Thoracic aorta (tissue), 2 donors: ENCODE results near the gene SDR42E2. TPM values are rescaled to one million over a fixed set of nuclear protein-coding genes. Genes with fewer than 3 reads are reported as not detected.

Source experiments
- ATAC-seq: fragments of 150-250 bp; one replicate; pipeline ENCODE4 v1.8.0; 2017; ENCODE audit warnings: low read depth; ENCODE audit not compliant: insufficient number of reproducible peaks, low FRiP score
- DNase-seq: peaks from one replicate; pipeline ENCODE4 v3.0.0-alpha.2; 2020; ENCODE audit warnings: low spot score
- H3K27ac ChIP-seq, 2 donors: fragments of 200-600 bp; sonication (generic); 1 replicate in 1 of 2; 2 replicates in 1 of 2; pipeline ENCODE4 v1.5.1; 2016; ENCODE audit warnings: mild to moderate bottlenecking in 2 of 2, moderate library complexity in 2 of 2
- H3K27me3 ChIP-seq: fragments of 200-600 bp; sonication (generic); replicated peaks from 2 replicates; pipeline ENCODE4 v1.6.0; 2016; ENCODE audit warnings: mild to moderate bottlenecking; ENCODE audit not compliant: insufficient read depth
- H3K36me3 ChIP-seq: fragments of 200-600 bp; sonication (generic); one replicate; pipeline ENCODE4 v1.5.1; 2016
- H3K4me1 ChIP-seq, 2 donors: fragments of 200-600 bp; sonication (generic); 1 replicate in 1 of 2; 2 replicates in 1 of 2; pipeline versions ENCODE4 v1.5.1 to v1.6.0; 2016; ENCODE audit warnings: low read depth in 2 of 2, mild to moderate bottlenecking in 1 of 2; ENCODE audit not compliant: control insufficient read depth in 1 of 2
- H3K4me3 ChIP-seq: fragments of 200-600 bp; sonication (generic); 2 replicates; pipeline ENCODE4 v1.5.1; 2016; ENCODE audit warnings: mild to moderate bottlenecking
- H3K9me3 ChIP-seq: fragments of 200-600 bp; sonication (generic); 2 replicates; pipeline ENCODE4 v1.5.1; 2016
- total RNA-seq, 2 donors: library from RNA; depleted of rRNA; stranded (reverse); fragments of >200 nt; gene quantifications; one replicate each; pipeline versions ENCODE4 v1.1.0 to v1.2.3, GENCODE V29; 2016
- TF ChIP-seq, protein P1 (sequence below): fragments of 200-600 bp; sonication (generic); IDR thresholded peaks from one replicate; pipeline ENCODE4 v1.5.1; 2019; ENCODE audit warnings: antibody characterized with exemption

The SDR42E2 gene
- total RNA-seq, 2 donors from 2014 or later = not detected

DNA sequence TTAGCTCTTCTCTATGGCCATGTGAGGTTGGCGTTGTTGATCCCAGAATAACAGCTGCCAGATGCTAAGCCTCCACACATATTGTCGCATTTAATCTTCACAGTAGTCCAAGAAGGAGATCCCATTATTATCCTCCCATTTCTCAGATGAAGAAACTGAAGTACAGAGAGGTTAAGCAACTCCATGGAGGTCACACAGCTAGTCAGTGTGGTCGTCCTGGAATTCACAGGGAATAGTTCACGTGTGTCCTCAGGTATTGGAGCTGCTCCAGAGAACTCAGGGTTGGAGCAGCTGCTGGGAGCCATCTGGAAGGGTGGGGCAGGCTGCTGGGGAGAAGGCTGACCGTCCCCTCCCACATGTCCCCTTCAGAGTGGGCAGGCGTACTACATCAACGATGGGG lies 19.5 kb downstream of the SDR42E2 start:
- Histone ChIP-seq H3K4me1 (no peaks in the 10 kb centered on the region), H3K4me3 (no peak overlapping the region), H3K27me3 (no peaks in the 10 kb centered on the region), H3K9me3 (no peaks in the 10 kb centered on the region), H3K36me3 (no peaks in the 10 kb centered on the region), H3K27ac (no peak overlapping the region)
- TF ChIP-seq, protein P1, sequence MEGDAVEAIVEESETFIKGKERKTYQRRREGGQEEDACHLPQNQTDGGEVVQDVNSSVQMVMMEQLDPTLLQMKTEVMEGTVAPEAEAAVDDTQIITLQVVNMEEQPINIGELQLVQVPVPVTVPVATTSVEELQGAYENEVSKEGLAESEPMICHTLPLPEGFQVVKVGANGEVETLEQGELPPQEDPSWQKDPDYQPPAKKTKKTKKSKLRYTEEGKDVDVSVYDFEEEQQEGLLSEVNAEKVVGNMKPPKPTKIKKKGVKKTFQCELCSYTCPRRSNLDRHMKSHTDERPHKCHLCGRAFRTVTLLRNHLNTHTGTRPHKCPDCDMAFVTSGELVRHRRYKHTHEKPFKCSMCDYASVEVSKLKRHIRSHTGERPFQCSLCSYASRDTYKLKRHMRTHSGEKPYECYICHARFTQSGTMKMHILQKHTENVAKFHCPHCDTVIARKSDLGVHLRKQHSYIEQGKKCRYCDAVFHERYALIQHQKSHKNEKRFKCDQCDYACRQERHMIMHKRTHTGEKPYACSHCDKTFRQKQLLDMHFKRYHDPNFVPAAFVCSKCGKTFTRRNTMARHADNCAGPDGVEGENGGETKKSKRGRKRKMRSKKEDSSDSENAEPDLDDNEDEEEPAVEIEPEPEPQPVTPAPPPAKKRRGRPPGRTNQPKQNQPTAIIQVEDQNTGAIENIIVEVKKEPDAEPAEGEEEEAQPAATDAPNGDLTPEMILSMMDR = no peak
- no peak for DNase-seq
- ATAC-seq = no peak

DNA sequence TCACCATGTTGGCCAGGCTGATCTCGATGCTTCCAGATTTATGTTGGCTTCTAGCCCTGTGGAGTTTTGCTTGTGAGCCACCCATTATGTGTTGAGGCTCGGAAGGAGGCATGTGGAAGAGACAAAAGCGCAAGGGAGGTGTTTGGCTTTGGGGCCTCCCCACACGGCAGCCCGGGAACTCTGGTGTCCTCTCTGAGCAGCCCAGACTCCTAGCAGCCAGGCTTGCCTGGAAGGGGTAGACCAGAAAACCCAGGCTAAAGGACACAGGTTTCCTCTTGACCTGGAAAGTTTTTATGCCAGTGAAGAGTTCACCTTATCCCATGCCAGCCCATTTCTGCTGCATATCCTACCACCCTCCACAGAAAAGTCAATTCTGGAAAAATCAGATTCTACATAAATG lies 21.0 kb downstream of the SDR42E2 start:
- no peaks in the 10 kb centered on the region for H3K9me3 ChIP-seq
- H3K36me3 ChIP-seq = no peaks in the 10 kb centered on the region
- no peaks in the 10 kb centered on the region for H3K27me3 ChIP-seq
- H3K4me1 ChIP-seq = peaks cover 0 to under 1% of the 10 kb centered on the region in 2 donors
- no peak for DNase-seq
- no peak overlapping the region for H3K4me3 ChIP-seq
- TF ChIP-seq, protein P1 = no peak
- no peak for ATAC-seq
- no peak overlapping the region for H3K27ac ChIP-seq

GRCh38 chr16:22183901-22184614 lies 21.8 kb downstream of the SDR42E2 start:
- TF ChIP-seq, protein P1 = no peak
- H3K27ac ChIP-seq = no peak overlapping the region
- H3K4me3 ChIP-seq = no peak overlapping the region
- H3K27me3 ChIP-seq = no peaks in the 10 kb centered on the region
- H3K4me1 ChIP-seq = peaks cover 1 to 7% of the 10 kb centered on the region in 2 donors
- ATAC-seq (no peak), DNase-seq (no peak)
- no peaks in the 10 kb centered on the region for H3K36me3 ChIP-seq
- H3K9me3 ChIP-seq = no peaks in the 10 kb centered on the region

- no peak for ATAC-seq
- peaks cover 7 to 13% of the 10 kb centered on the region in 2 donors for H3K4me1 ChIP-seq
- no peaks in the 10 kb centered on the region for H3K27me3 ChIP-seq
- no peak overlapping the region for H3K27ac ChIP-seq
- no peaks in the 10 kb centered on the region for H3K9me3 ChIP-seq
- TF ChIP-seq, protein P1 = no peak
- H3K4me3 ChIP-seq = no peak overlapping the region
- no peaks in the 10 kb centered on the region for H3K36me3 ChIP-seq
- no peak for DNase-seq
Observed at GRCh38 chr16:22184615-22184968, 22.3 kb downstream of the SDR42E2 start.

GRCh38 chr16:22186517-22186916 lies 24.2 kb downstream of the SDR42E2 start:
- TF ChIP-seq, protein P1 = no peak
- H3K4me1 ChIP-seq = peaks cover 8 to 16% of the 10 kb centered on the region in 2 donors
- H3K36me3 ChIP-seq = no peaks in the 10 kb centered on the region
- ATAC-seq (no peak), DNase-seq (no peak)
- no peaks in the 10 kb centered on the region for H3K9me3 ChIP-seq
- no peak overlapping the region for H3K4me3 ChIP-seq
- no peak overlapping the region for H3K27ac ChIP-seq
- no peaks in the 10 kb centered on the region for H3K27me3 ChIP-seq
